HepG2 (cell line): ENCODE results near the gene ASTN2. TPM values are rescaled to one million over a fixed set of nuclear protein-coding genes. Genes with fewer than 3 reads are reported as not detected.
"Not testable (repeated sequence)": the region's sequence is repeated elsewhere in the genome, so short reads cannot be mapped to it uniquely, and the experiment has no call there.

ENCODE experiments used
- ATAC-seq: fragments of 200-7000 bp; cut with Tn5 transposase; 3 replicates; pipeline ENCODE4 v1.9.1; 2020; ENCODE audit warnings: mild to moderate bottlenecking, moderate library complexity
- BruUV-seq: library from RNA; stranded (reverse); fragments of 400-500 nt; replicated peaks from 2 replicates; lab custom pipeline; 2021; lab: Mats Ljungman, UMichigan
- CTCF ChIA-PET: fragments of 300-600 bp; formaldehyde crosslinking; extraction: SDS; loops from one replicate; lab custom pipeline; 2021; ENCODE audit warnings: low total read pairs, inconsistent platforms, low intra/inter-chr PET ratio; lab: Yijun Ruan, JAX
- POLR2A ChIA-PET: fragments of 350-600 bp; sonication (Branson Sonifier 250); formaldehyde crosslinking; loops from one replicate; lab custom pipeline; 2020; ENCODE audit warnings: antibody characterized with exemption, inconsistent platforms; lab: Yijun Ruan, JAX
- DNase-seq: peaks from one replicate; pipeline ENCODE4 v3.0.0-alpha.2; 2015; ENCODE audit warnings: low spot score
- FAIRE-seq: peaks from 3 replicates; lab custom pipeline; 2011; peaks lifted over from hg19 to GRCh38; lab: Jason Lieb, UNC
- H2AFZ ChIP-seq: one replicate; pipeline ENCODE4 v1.6.1; 2011; ENCODE audit warnings: low read length, inconsistent platforms
- H3K27ac ChIP-seq: fragments of 300-600 bp; 3 replicates; pipeline ENCODE4 v1.8.0; 2011; ENCODE audit warnings: mixed run types, mild to moderate bottlenecking, mixed read lengths, low read length, inconsistent platforms; ENCODE audit not compliant: insufficient read depth; ENCODE audit errors: extremely low read length
- H3K27me3 ChIP-seq, 2 experiments: fragments of 200-600 bp in 1 of 2; 2 replicates in 1 of 2; 3 replicates in 1 of 2; pipeline versions ENCODE4 v1.6.0 to v1.8.0; 2011; ENCODE audit warnings: low read length in 2 of 2, mild to moderate bottlenecking in 2 of 2, moderate library complexity in 2 of 2, inconsistent platforms in 1 of 2; ENCODE audit not compliant: insufficient read depth in 2 of 2, control insufficient read depth in 1 of 2
- H3K36me3 ChIP-seq, 2 experiments: fragments of 200-600 bp in 1 of 2; replicated peaks in 1 of 2; 2 replicates in 1 of 2; 3 replicates in 1 of 2; pipeline versions ENCODE4 v1.5.1 to v1.8.0; 2011; ENCODE audit warnings: low read length in 2 of 2, inconsistent platforms in 1 of 2; ENCODE audit not compliant: insufficient read depth in 2 of 2, control insufficient read depth in 1 of 2
- H3K4me1 ChIP-seq: 2 replicates; pipeline ENCODE4 v1.5.1; 2012; ENCODE audit warnings: low read length, inconsistent platforms; ENCODE audit not compliant: insufficient read depth
- H3K4me2 ChIP-seq: 2 replicates; pipeline ENCODE4 v1.6.0; 2011; ENCODE audit warnings: low read depth, low read length, inconsistent platforms
- H3K4me3 ChIP-seq, 3 experiments: fragments of 200-600 bp in 1 of 3; sonication (generic), shearing (Covaris generic) in 1 of 3; replicated peaks in 1 of 3; 2 replicates each; pipeline ENCODE4 v1.5.1; 2011 to 2016; ENCODE audit warnings: low read length in 3 of 3, inconsistent platforms in 2 of 3, low read depth in 2 of 3, mild to moderate bottlenecking in 2 of 3, control low read depth in 1 of 3, mixed read lengths in 1 of 3; ENCODE audit not compliant: insufficient read depth in 1 of 3
- H3K79me2 ChIP-seq: one replicate; pipeline ENCODE4 v1.6.1; 2011; ENCODE audit warnings: low read length, inconsistent platforms; ENCODE audit not compliant: insufficient read depth
- H3K9ac ChIP-seq: 2 replicates; pipeline ENCODE4 v1.6.0; 2011; ENCODE audit warnings: mild to moderate bottlenecking, low read depth, low read length, inconsistent platforms; ENCODE audit not compliant: insufficient read depth
- H3K9me3 ChIP-seq: 2 replicates; pipeline ENCODE4 v1.5.1; 2012; ENCODE audit warnings: mild to moderate bottlenecking, low read length
- H4K20me1 ChIP-seq: 2 replicates; pipeline ENCODE4 v1.6.0; 2011; ENCODE audit warnings: inconsistent platforms, mild to moderate bottlenecking, low read length, moderate library complexity; ENCODE audit not compliant: insufficient read depth
- ATF1 ChIP-seq: IDR thresholded peaks from 2 replicates; pipeline ENCODE4 v1.6.1; 2016; ENCODE audit warnings: mild to moderate bottlenecking, control low read depth
- MAFG ChIP-seq: sonication (generic); formaldehyde crosslinking; IDR thresholded peaks from 2 replicates; pipeline ENCODE4 v1.5.1; 2020; ENCODE audit warnings: mild to moderate bottlenecking, missing genetic modification reagents
- U2AF1 ChIP-seq: fragments of 200-400 bp; formaldehyde crosslinking; optimal IDR thresholded peaks from 2 replicates; pipeline ENCODE3; 2017; ENCODE audit warnings: mild to moderate bottlenecking, low read depth, low read length
- ZNF430 ChIP-seq: sonication (generic); formaldehyde crosslinking; IDR thresholded peaks from 2 replicates; pipeline ENCODE4 v1.9.0; 2021; ENCODE audit warnings: mild to moderate bottlenecking, missing genetic modification reagents
- WGBS: methylation state at CpG from one replicate; pipeline ENCODE4 v1.1.6; 2017; ENCODE audit warnings: low lambda C conversion rate; 5-methylcytosine and 5-hydroxymethylcytosine counted together
- in situ Hi-C: cut with HindIII; loops from 2 replicates; pipeline ENCODE4 v1.10.0; 2017; ENCODE audit warnings: low pct_unique_long_range_greater_than_20kb; ENCODE audit not compliant: extremely low pct_ligation_motif_present
- intact Hi-C: fragments of 100-400 bp; cut with micrococcal nuclease; formaldehyde crosslinking; loops from one replicate; pipeline ENCODE4 v1.10.0; 2022; ENCODE audit not compliant: unreplicated experiment
- polyA plus RNA-seq, 8 experiments: library from polyadenylated mRNA; depleted of rRNA in 3 of 8; stranded (reverse) in 7 of 8; unstranded in 1 of 8; fragments of >200 nt; fragmentation: Illumina TruSeq in 4 of 8; extraction: Trizol in 4 of 8; gene quantifications; 2 replicates each; pipeline versions ENCODE4 v1.2.1 to v1.2.3, GENCODE V29; 2011 to 2016; ENCODE audit warnings: low read depth in 4 of 8, missing spikeins in 1 of 8, mixed read lengths in 1 of 8; ENCODE audit not compliant: insufficient read depth in 1 of 8
- total RNA-seq, 5 experiments: library from RNA; depleted of rRNA; stranded (reverse); fragments of >200 nt; fragmentation: Illumina TruSeq; extraction: Trizol; gene quantifications; 2 replicates each; pipeline ENCODE4 v1.2.3, GENCODE V29; 2016; ENCODE audit warnings: low read depth in 1 of 5

ASTN2 gene
- total and polyA plus RNA-seq, 2 of the 13 experiments (the other 11 are each of a cell fraction or from before 2014, with no cell fraction given) = 5.2 to 13.5 TPM

DNA sequence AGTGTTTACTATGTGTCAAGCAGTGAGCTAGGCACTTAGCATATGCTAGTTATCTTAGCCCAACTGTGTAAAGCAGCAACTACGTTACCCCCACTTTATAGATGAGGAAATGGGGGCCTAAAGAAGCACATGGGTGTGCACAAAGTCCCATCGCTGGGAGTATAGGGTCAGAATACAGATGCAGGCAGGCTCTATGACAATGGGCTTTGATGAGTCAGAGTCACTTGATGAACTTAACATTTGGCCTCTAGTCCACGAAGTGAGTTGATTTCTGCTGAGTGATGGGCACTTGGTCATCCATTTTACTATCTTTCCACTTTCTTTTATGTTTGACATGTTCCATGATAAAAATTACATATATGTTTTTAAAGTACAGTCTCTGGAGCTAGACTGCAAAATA, 523.4 kb downstream of the ASTN2 start:
- no peaks in the 10 kb centered on the region for H3K27me3 ChIP-seq
- no peak overlapping the region for H3K4me3 ChIP-seq
- no peak for FAIRE-seq
- no TSS peak for BruUV-seq
- ChIA-PET POLR2A (no interaction called here), CTCF (no interaction called here)
- no peaks in the 10 kb centered on the region for H4K20me1 ChIP-seq
- H3K9ac ChIP-seq = no peak overlapping the region
- H3K27ac ChIP-seq = no peak overlapping the region
- no peaks in the 10 kb centered on the region for H3K4me1 ChIP-seq
- intact Hi-C loops (no loop called here), in situ Hi-C loops (no loop called here)
- no peak overlapping the region for H3K4me2 ChIP-seq
- no peak for ATAC-seq
- TF ChIP-seq U2AF1 = no peak
- TF ChIP-seq ATF1 = no peak
- TF ChIP-seq MAFG (CRISPR knock-in tag) = no peak
- TF ChIP-seq ZNF430 = no peak
- H3K79me2 ChIP-seq = no peaks in the 10 kb centered on the region
- H3K36me3 ChIP-seq = no peaks in the 10 kb centered on the region
- DNase-seq = no peak
- H2AFZ ChIP-seq = no peak overlapping the region
- 2% methylated on average over 2 of the region's 3 CpGs for WGBS
- H3K9me3 ChIP-seq = no peaks in the 10 kb centered on the region

DNA sequence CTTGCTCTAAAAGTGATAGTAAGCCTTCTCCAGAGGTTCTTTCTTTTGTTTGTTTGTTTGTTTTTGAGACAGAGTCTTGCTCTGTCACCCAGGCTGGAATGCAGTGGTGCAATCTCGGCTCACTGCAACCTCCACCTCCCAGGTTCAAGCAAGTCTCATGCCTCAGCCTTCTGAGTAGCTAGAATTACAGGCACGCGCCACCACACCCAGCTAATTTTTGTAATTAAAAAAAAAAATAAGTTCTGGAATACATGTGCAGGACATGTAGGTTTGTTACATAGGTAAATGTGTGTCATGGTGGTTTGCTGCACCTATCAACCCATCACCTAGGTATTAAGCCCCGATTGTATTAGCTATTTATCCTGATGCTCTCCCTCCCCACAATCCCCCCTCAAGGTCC, 526.4 kb downstream of the ASTN2 start:
- BruUV-seq, CTCF ChIA-PET, in situ Hi-C loops, H2AFZ ChIP-seq, H3K4me3 ChIP-seq, H3K9ac ChIP-seq, DNase-seq, FAIRE-seq, H3K27ac ChIP-seq, intact Hi-C loops, ATAC-seq, H3K27me3 ChIP-seq, H3K9me3 ChIP-seq, H3K36me3 ChIP-seq, H3K4me1 ChIP-seq, H4K20me1 ChIP-seq, H3K4me2 ChIP-seq, H3K79me2 ChIP-seq, POLR2A ChIA-PET: not testable (repeated sequence)
- WGBS = 8% methylated on average over 4 of the region's 4 CpGs
